BLaER1 treated with 17β-estradiol and CSF1 and Interleukin-3, amounts not matched to agents 10 nM and 100 nM (cell line): ENCODE results near the gene MYH15.

Source experiments
- H3K27ac ChIP-seq, 11 experiments: shearing (Covaris generic); formaldehyde crosslinking; 2 replicates each; pipeline ENCODE4 v1.8.1; 2022
- H3K27me3 ChIP-seq, 11 experiments: shearing (Covaris generic); formaldehyde crosslinking; 2 replicates each; pipeline ENCODE4 v1.8.1; 2022
- H3K36me3 ChIP-seq, 11 experiments: shearing (Covaris generic); formaldehyde crosslinking; 2 replicates each; pipeline ENCODE4 v1.8.1; 2022
- H3K4me1 ChIP-seq, 10 experiments: shearing (Covaris generic); formaldehyde crosslinking; 2 replicates each; pipeline ENCODE4 v1.8.1; 2022
- H3K4me2 ChIP-seq, 11 experiments: shearing (Covaris generic); formaldehyde crosslinking; 2 replicates each; pipeline ENCODE4 v1.8.1; 2022
- H3K4me3 ChIP-seq, 10 experiments: shearing (Covaris generic); formaldehyde crosslinking; 2 replicates each; pipeline ENCODE4 v1.8.1; 2022
- H3K9ac ChIP-seq, 11 experiments: shearing (Covaris generic); formaldehyde crosslinking; 2 replicates each; pipeline ENCODE4 v1.8.1; 2022
- H3K9me3 ChIP-seq, 11 experiments: shearing (Covaris generic); formaldehyde crosslinking; replicated peaks in 1 of 11; 2 replicates each; pipeline ENCODE4 v1.8.1; 2022
- H4K20me1 ChIP-seq, 11 experiments: shearing (Covaris generic); formaldehyde crosslinking; 2 replicates each; pipeline ENCODE4 v1.8.1; 2022
- Cebpa-rat ChIP-seq, 11 experiments: shearing (Covaris generic); IDR thresholded peaks; 2 replicates each; pipeline ENCODE4 v1.8.1; 2022

MYH15 gene

DNA sequence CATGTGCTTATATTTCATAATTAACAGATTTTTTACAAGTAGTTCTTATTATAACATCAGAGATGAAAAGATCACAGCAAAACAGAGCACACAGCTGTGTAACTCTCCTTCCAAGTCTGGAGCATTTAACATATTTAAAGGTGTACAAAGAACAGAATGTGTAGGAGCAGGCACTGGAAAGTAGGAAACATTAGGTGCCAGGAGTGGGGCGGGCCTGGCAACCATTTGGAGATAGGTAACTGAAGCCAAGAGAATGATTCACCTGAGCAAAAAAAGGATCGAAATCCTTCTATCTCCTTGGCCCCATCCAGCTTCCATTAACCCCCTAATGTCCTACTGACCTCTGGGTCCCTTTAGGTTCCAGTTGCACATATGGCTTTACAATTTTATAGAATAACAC lies 2.3 kb upstream of the MYH15 start:
- no peaks in the 10 kb centered on the region for H3K36me3 ChIP-seq
- H3K4me3 ChIP-seq = no peak overlapping the region
- H3K9me3 ChIP-seq = no peaks in the 10 kb centered on the region
- no peak for TF ChIP-seq Cebpa-rat (IDR thresholded peaks at IDR 0.05)
- no peaks in the 10 kb centered on the region for H3K27me3 ChIP-seq
- no peak overlapping the region for H3K27ac ChIP-seq
- H3K4me2 ChIP-seq = no peak overlapping the region
- no peaks in the 10 kb centered on the region for H3K4me1 ChIP-seq
- no peak overlapping the region for H3K9ac ChIP-seq
- no peaks in the 10 kb centered on the region for H4K20me1 ChIP-seq

DNA sequence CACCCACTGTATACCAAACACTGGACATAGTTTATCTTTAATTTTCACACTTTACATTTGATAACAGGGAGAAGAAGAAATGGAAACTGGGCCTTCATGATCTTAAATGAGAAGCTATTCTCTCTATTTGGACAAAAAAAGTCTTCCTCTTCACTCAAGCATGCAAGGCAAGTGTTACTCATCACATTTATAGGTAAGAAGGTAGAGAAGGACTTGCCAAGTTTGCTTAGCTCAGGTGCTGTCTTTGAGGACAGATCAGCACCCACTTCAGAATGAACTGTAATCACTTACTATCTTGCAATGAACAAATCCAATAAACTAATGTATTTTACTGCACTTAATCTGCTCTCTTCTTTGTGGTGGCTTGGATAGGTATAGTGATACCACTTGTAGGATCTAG lies 1.1 kb upstream of the MYH15 start:
- H3K36me3 ChIP-seq = no peaks in the 10 kb centered on the region
- no peak overlapping the region for H3K4me3 ChIP-seq
- H3K27me3 ChIP-seq = no peaks in the 10 kb centered on the region
- no peaks in the 10 kb centered on the region for H3K9me3 ChIP-seq
- H3K27ac ChIP-seq = no peak overlapping the region
- H4K20me1 ChIP-seq = no peaks in the 10 kb centered on the region
- H3K4me1 ChIP-seq = no peaks in the 10 kb centered on the region
- no peak for TF ChIP-seq Cebpa-rat (IDR thresholded peaks at IDR 0.05)
- no peak overlapping the region for H3K9ac ChIP-seq
- no peak overlapping the region for H3K4me2 ChIP-seq

GRCh38 chr3:108511055-108511454 lies 659 bp upstream of the MYH15 start:
- no peaks in the 10 kb centered on the region for H3K4me1 ChIP-seq
- TF ChIP-seq Cebpa-rat (IDR thresholded peaks at IDR 0.05) = no peak
- no peaks in the 10 kb centered on the region for H4K20me1 ChIP-seq
- no peak overlapping the region for H3K27ac ChIP-seq
- no peaks in the 10 kb centered on the region for H3K36me3 ChIP-seq
- H3K4me3 ChIP-seq = no peak overlapping the region
- no peak overlapping the region for H3K9ac ChIP-seq
- H3K4me2 ChIP-seq = no peak overlapping the region
- H3K9me3 ChIP-seq = no peaks in the 10 kb centered on the region
- no peaks in the 10 kb centered on the region for H3K27me3 ChIP-seq

- no peak for TF ChIP-seq Cebpa-rat (IDR thresholded peaks at IDR 0.05)
- H3K27ac ChIP-seq = no peak overlapping the region
Observed at GRCh38 chr3:108509871-108510270, 525 bp downstream of the MYH15 start.

DNA sequence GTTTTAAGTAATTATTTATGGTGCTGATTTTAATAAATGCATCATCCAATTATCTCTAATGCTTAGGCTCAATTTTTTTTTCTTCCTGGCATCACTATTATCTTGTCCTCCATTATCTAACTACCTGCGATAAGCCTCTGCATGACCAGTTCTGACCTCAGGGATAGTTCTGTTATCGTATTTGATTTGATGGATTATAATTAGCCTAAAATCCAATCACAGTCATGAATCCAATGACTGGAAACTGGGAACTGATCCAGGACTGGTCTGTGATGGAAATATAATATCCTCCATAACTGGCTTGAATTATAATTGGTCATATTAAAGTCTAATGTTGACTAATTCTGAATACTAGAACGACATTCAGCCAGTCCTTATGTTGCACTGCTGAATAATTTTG lies 1.1 kb downstream of the MYH15 start:
- Histone ChIP-seq H3K9me3 (no peaks in the 10 kb centered on the region), H3K4me1 (no peaks in the 10 kb centered on the region), H3K4me3 (no peak overlapping the region), H3K36me3 (no peaks in the 10 kb centered on the region), H4K20me1 (no peaks in the 10 kb centered on the region), H3K4me2 (no peak overlapping the region), H3K27ac (no peak overlapping the region), H3K9ac (no peak overlapping the region), H3K27me3 (no peaks in the 10 kb centered on the region)
- no peak for TF ChIP-seq Cebpa-rat (IDR thresholded peaks at IDR 0.05)

More at GRCh38 chr3:108509871-108510270, 525 bp downstream of the MYH15 start:
- no peaks in the 10 kb centered on the region for H3K4me1 ChIP-seq
- no peaks in the 10 kb centered on the region for H4K20me1 ChIP-seq
- H3K9me3 ChIP-seq = no peaks in the 10 kb centered on the region
- H3K27me3 ChIP-seq = no peaks in the 10 kb centered on the region
- no peak overlapping the region for H3K4me2 ChIP-seq
- H3K36me3 ChIP-seq = no peaks in the 10 kb centered on the region
- H3K4me3 ChIP-seq = no peak overlapping the region
- H3K9ac ChIP-seq = no peak overlapping the region

- Histone ChIP-seq H3K4me2 (no peak overlapping the region), H3K4me1 (no peaks in the 10 kb centered on the region), H3K4me3 (no peak overlapping the region), H3K27ac (no peak overlapping the region), H3K27me3 (no peaks in the 10 kb centered on the region), H3K9ac (no peak overlapping the region), H3K36me3 (no peaks in the 10 kb centered on the region), H4K20me1 (no peaks in the 10 kb centered on the region), H3K9me3 (0 out of 22 replicates have a peak, but pooled peaks cover 0 to 4% (median 0%) of the 10 kb centered on the region in 11 experiments)
- no peak for TF ChIP-seq Cebpa-rat (IDR thresholded peaks at IDR 0.05)
Observed at GRCh38 chr3:108507902-108508301, 2.5 kb downstream of the MYH15 start.

DNA sequence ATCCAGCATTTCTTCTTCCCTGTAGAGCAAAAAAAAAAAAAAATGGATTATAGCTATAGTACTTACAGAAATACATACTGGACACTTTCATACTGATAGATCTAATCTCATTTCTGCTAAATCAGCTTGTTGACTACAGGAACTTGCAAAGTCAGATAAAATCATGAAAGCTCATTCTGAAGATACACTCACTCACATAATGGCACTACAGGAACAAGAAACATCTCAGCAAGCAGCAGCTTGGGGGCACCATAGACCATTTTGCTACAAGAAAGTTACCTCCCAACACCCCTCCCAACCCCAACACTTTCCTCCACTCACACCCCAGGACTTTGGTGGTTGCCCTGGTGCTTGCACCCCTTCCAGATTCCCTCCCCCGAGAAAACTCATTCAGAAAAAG lies 4.6 kb downstream of the MYH15 start:
- Histone ChIP-seq H4K20me1 (no peaks in the 10 kb centered on the region), H3K36me3 (no peaks in the 10 kb centered on the region), H3K4me2 (no peak overlapping the region), H3K4me1 (no peaks in the 10 kb centered on the region), H3K27me3 (no peaks in the 10 kb centered on the region), H3K9me3 (0 out of 22 replicates have a peak, but pooled peaks cover 0 to 4% (median 0%) of the 10 kb centered on the region in 11 experiments), H3K9ac (no peak overlapping the region), H3K4me3 (no peak overlapping the region), H3K27ac (no peak overlapping the region)
- TF ChIP-seq Cebpa-rat (IDR thresholded peaks at IDR 0.05) = no peak

GRCh38 chr3:108503722-108504121 lies 6.7 kb downstream of the MYH15 start:
- no peak for TF ChIP-seq Cebpa-rat (IDR thresholded peaks at IDR 0.05)

GRCh38 chr3:108501535-108501934 lies 8.9 kb downstream of the MYH15 start:
- Histone ChIP-seq H3K4me2 (no peak overlapping the region), H3K4me3 (no peak overlapping the region), H4K20me1 (no peaks in the 10 kb centered on the region), H3K27me3 (no peaks in the 10 kb centered on the region), H3K4me1 (no peaks in the 10 kb centered on the region), H3K27ac (no peak overlapping the region), H3K36me3 (no peaks in the 10 kb centered on the region), H3K9ac (no peak overlapping the region), H3K9me3 (0 out of 22 replicates have a peak, but pooled peaks cover 0 to 4% (median 0%) of the 10 kb centered on the region in 11 experiments)
- no peak for TF ChIP-seq Cebpa-rat (IDR thresholded peaks at IDR 0.05)

More at GRCh38 chr3:108503722-108504121, 6.7 kb downstream of the MYH15 start:
- Histone ChIP-seq H3K9ac (no peak overlapping the region), H3K4me2 (no peak overlapping the region), H3K4me1 (no peaks in the 10 kb centered on the region), H3K27ac (no peak overlapping the region), H4K20me1 (no peaks in the 10 kb centered on the region), H3K4me3 (no peak overlapping the region), H3K9me3 (0 out of 22 replicates have a peak, but pooled peaks cover 0 to 4% (median 0%) of the 10 kb centered on the region in 11 experiments), H3K36me3 (no peaks in the 10 kb centered on the region), H3K27me3 (no peaks in the 10 kb centered on the region)

DNA sequence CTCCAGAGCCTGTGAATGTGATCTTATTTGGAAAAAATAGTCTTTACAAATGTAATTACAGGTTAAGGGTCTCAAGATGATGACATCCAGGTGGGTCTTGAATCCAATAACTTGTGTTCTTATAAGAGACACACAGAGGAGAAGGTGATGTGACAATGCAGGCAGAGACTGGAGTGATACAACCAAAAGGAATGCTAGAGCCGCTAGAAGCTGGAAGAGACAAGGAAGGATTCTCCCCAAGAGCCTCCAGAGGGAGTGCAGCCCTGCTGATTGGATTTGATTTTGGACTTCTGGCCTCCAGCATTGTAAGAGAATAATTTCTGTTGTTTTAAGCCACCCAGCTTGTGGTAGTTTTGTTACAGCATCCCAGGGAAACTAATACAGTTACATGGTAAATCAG lies 9.7 kb downstream of the MYH15 start:
- H3K36me3 ChIP-seq = no peaks in the 10 kb centered on the region
- H3K4me2 ChIP-seq = no peak overlapping the region
- H4K20me1 ChIP-seq = no peaks in the 10 kb centered on the region
- no peaks in the 10 kb centered on the region for H3K27me3 ChIP-seq
- 0 out of 22 replicates have a peak, but pooled peaks cover 0 to 4% (median 0%) of the 10 kb centered on the region in 11 experiments for H3K9me3 ChIP-seq
- TF ChIP-seq Cebpa-rat (IDR thresholded peaks at IDR 0.05) = no peak
- no peak overlapping the region for H3K27ac ChIP-seq
- H3K4me3 ChIP-seq = no peak overlapping the region
- no peak overlapping the region for H3K9ac ChIP-seq
- H3K4me1 ChIP-seq = no peaks in the 10 kb centered on the region
